ENCODE results near the gene BRME1. TPM values are rescaled to one million over a fixed set of nuclear protein-coding genes. Genes with fewer than 3 reads are reported as not detected.

The BRME1 gene
- total and polyA plus RNA-seq, 2 of the 13 experiments (the other 11 are each of a cell fraction or from before 2014, with no cell fraction given) = 0.74 to 1.5 TPM

- TF ChIP-seq ARID4A (CRISPR knock-in tag; IDR thresholded peaks at IDR 0.05; ENCODE audit: borderline replicate concordance) (peak; percentile 29; the same call in 1 of the 2 replicates), ZNF891 (CRISPR knock-in tag; IDR thresholded peaks at IDR 0.05) (no peak), BATF2 (CRISPR knock-in tag; IDR thresholded peaks at IDR 0.05) (no peak), ZHX2 (IDR thresholded peaks at IDR 0.05; ENCODE audit: low read depth) (no peak), ZHX2 (CRISPR knock-in tag; IDR thresholded peaks at IDR 0.05; ENCODE audit: borderline replicate concordance) (no peak), ZNF652 (CRISPR knock-in tag; IDR thresholded peaks at IDR 0.05; ENCODE audit: borderline replicate concordance, low read depth) (no peak), ZNF317 (CRISPR knock-in tag; IDR thresholded peaks at IDR 0.05) (no peak), CAMTA2 (CRISPR knock-in tag; IDR thresholded peaks at IDR 0.05; ENCODE audit: borderline replicate concordance) (no peak), KAT8 (CRISPR knock-in tag; IDR thresholded peaks at IDR 0.05) (peak; percentile 29; the same call in 1 of the 2 replicates), ZNF510 (CRISPR knock-in tag; IDR thresholded peaks at IDR 0.05; ENCODE audit: low read depth) (0 out of 2 replicates have a peak, but pooled peaks have one; percentile 37), IRF1 (CRISPR knock-in tag; IDR thresholded peaks at IDR 0.05; ENCODE audit: low read depth) (no peak), HNRNPK (IDR thresholded peaks at IDR 0.05; ENCODE audit: low read depth, low read length, poor library complexity, severe bottlenecking) (peak; percentile 96), MYPOP (CRISPR knock-in tag; IDR thresholded peaks at IDR 0.05) (peak; percentile 47; the same call in 1 of the 2 replicates)
Measured at GRCh38 chr19:13847407-13848339, 58.2 kb downstream of the BRME1 start (continued).
